Activated T-cell treated with anti-CD3 and anti-CD28 coated beads for 48 hours (primary cell): Measurements from ENCODE around the gene MAP2K7.
A peak's percentile ranks its signal among the peaks of the same experiment; 100 is the strongest.
"Not testable (repeated sequence)": the region's sequence is repeated elsewhere in the genome, so short reads cannot be mapped to it uniquely, and the experiment has no call there.

Source experiments
- DNase-seq: peaks from one replicate; pipeline ENCODE4 v3.0.0-alpha.2; 2020; ENCODE audit warnings: low read depth

Gene MAP2K7

DNA sequence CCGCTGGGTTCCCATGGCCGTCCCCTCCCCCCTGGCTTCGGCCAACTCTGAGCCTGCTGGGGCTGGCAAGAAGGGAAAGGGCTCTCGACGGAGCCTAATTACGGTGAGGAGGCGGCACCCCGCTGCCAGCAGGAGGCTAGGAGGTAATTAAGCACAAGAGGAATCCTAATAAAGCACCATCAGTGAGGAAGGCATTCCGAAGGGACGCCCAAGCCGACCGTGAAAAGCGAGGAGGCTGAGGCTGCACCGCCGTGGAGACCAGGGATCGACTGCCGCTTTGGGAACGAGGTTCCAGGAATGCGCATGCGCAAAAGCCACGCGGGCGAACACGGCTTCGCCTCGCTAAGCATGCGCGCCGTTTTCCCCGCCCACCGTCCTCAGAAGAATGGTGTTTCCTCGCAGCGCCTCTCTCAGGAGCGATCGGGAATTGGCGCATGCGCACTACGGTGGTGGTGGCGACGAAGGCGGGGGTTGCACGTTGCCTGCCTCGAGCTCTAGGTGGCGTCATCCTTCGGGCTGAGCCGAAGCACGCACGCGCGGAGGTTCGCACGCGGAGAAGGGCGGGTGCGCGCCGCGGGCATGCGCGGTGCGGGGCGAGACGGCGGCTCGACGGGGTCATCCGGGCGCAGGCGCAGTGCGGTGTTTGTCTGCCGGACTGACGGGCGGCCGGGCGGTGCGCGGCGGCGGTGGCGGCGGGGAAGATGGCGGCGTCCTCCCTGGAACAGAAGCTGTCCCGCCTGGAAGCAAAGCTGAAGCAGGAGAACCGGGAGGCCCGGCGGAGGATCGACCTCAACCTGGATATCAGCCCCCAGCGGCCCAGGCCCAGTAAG, at the start of gene MAP2K7:
MAP2K7 (plus strand) TSS at position 634 of the 830 bp plus-strand sequence; CDS start at position 702, 68 bp downstream.
- peak; percentile 100 for DNase-seq

GRCh38 chr19:7855426-7856108, 48.1 kb upstream of the MAP2K7 start:
- no peak for DNase-seq

GRCh38 chr19:7856109-7856591, 47.5 kb upstream of the MAP2K7 start:
- no peak for DNase-seq

GRCh38 chr19:7856679-7857663, 46.7 kb upstream of the MAP2K7 start:
- no peak for DNase-seq

DNA sequence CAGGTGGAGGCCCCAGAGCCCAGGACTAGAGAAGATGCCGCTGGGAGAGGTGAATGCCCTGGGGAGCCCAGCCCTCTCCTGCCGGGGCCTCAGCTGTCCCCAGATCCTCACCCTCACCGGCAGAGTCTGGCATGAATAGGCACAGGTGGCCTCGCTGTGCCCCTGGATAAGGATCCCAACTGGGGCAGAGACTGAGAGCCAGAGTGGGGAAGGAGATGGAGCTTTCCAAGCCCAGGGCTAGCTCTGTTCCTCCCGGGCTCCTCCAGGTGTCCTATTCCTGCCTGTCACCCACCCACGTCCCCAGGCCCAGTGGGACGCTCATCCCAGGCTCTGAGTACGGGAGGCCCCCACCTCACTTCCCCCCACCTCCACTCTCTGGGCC, 46.0 kb upstream of the MAP2K7 start:
- DNase-seq = no peak

DNA sequence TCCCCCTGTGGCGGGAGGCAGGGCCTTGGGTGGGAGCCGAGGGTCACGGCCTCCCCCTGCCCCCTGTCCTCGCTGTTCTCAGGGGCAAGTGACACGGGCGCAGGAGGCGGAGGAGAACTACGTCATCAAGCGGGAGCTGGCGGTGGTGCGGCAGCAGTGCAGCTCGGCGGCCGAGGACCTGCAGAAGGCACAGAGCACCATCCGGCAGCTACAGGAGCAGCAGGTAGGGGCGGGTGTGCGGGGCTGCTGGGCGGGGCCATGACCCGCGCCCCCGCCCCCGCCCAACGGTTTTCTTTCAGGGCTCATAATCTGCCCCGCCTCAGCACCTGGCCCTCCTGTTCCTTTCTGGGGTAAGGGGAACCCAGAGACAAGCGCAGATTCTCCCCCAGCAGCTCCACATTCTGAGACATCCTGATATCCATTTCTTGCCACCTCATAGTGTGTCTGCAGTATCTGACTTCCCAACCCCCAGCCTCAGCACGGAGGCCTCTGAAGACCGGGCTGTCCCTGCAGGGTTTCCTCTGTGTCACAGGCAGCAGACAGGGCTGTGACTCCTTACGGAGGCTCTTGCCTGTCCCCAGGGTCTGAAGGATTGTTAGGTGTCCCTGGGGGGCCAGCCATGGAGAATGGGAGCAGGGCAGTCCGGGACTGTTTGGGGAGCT, 45.4 kb upstream of the MAP2K7 start:
- DNase-seq = no peak

- DNase-seq = not testable (repeated sequence)
Measured at GRCh38 chr19:7859087-7859486, 44.6 kb upstream of the MAP2K7 start.

DNA sequence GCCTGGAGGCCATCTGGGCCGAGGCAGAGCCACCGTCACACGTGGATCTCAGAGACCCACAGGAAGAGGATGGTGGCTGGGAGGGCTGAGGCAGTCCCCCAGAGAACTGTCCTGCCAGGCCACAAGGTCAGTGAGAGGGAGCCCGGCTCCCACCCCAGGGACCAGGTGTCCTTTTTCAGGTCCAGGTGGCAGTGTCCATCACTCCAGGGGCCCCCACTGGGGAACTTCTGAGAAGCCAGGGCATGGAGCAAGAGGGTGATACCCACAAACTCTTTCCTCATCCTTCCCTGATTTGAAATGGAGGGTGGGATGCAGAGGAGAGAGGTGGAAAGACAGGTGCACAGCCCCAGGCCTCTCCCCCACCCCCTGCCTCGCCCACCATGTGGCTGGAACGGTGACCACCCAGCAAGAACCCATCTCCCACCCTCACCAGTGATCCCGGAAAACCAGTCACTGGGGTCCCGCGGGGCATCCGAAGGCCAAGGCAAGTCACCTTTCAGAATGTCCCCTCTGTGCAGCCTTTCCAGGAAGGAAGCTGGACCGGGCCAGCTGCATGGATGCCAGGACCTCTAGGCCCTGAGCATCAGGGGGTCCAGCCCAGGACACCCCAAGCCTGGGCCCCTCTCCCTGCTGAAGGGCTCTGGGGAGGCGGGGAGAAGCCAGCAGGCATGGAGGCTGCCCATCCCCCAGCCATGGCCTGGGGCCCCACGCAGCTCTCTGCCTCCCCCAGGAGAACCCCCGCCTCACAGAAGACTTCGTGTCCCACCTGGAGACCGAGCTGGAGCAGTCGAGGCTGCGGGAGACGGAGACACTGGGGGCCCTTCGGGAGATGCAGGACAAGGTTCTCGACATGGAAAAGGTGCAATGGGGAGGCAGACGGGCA, 43.6 kb upstream of the MAP2K7 start:
- no peak for DNase-seq

- DNase-seq = no peak
Measured at GRCh38 chr19:7860714-7861618, 42.7 kb upstream of the MAP2K7 start.

- DNase-seq = no peak
Measured at GRCh38 chr19:7861619-7862412, 41.9 kb upstream of the MAP2K7 start.

DNA sequence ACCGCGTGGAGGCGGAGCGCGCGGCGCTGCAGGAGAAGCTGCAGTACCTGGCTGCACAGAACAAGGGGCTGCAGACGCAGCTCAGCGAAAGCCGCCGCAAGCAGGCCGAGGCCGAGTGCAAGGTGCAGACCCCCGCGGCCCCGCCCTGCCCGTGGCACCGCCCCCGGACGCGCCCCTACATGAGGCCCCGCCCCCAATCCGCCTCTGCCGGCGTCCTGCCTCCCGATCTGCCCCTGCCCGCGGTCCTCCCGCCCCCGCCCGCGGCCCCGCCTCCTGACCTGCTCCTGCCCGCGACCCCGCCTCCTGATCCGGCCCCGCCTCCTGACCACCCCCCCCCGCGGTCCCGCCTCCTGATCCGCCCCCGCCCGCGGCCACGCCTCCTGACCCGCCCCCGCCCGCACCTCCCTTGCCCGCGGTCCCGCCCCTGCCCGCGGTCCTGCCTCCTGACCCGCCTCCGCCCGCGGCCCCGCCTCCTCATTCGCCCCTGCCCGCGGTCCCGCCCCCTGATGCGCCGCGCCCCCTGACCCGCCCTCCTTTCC, 41.2 kb upstream of the MAP2K7 start:
- peak; percentile 69 for DNase-seq

GRCh38 chr19:7863157-7863970, 40.3 kb upstream of the MAP2K7 start:
- DNase-seq = no peak

DNA sequence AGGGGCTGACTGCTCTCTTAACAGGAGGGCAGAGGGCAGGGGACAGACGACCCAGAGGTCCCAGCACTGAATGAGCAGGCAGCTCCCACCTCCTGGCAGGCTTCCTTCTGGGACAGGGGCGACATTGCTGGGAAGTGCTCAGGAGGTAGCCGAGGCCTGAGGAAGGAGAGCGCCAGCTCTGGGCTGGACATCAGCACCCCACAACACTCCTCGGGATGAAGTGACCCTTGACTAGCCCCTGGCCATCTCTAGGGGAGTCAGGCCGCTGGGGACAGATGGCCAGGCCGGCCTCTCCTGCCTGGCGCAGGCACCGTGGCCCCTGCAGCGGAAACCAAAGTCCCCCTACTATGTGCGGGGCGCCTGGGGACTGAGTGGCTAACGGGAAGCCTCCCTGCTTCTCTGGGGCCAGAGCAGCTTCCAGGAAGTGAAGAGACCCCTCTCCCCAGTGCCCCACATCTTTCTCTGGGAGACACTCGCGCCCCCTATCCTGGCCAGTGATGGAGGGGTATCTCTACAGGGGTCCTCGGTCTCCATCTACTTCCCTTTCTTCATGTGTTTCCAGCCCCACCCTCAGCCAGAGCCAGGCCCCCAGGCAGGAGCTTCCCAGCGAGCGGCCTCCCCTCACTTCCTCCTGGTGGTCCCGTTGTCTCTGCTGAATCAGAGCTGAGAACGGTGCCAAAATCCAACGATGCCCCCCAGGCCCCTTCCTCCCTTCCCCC, 39.5 kb upstream of the MAP2K7 start:
- no peak for DNase-seq

GRCh38 chr19:7864690-7865074, 39.0 kb upstream of the MAP2K7 start:
- DNase-seq = no peak

DNA sequence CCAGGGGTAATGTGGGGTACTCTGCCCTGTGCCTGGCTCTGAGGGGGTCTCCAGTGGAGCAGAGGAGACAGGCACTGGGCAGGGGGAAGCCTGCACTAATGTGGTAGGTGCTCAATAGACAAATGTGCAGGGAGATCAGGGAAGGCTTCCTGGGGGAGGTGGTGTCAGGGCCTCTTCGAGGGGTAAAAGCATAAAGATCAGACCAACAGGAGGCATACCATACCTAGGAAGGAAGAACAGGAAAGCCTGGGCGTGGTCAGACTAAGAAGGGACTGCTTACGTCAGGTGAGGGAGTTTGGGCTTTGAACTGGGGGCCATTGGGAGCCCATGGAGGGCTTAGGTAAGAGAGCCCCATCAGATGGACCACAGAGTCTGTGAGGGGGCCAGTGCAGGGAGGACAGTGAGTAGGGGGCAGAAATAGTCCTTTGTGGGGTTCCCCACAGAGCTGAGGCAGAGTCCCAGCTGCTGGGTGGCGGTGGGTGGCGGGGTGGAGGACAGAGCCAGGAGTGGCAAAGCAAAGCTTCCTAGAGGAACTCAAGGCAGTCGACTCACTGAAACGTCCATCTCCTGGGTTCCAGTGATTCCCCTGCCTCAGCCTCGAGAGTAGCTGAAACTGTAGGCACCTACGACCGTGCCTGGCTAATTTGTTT, 38.3 kb upstream of the MAP2K7 start:
- DNase-seq = no peak

- no peak for DNase-seq
Measured at GRCh38 chr19:7866399-7867091, 37.1 kb upstream of the MAP2K7 start.
